ENCODE data around the gene COMMD8.
"Not testable (repeated sequence)": the region's sequence is repeated elsewhere in the genome, so short reads cannot be mapped to it uniquely, and the experiment has no call there.

COMMD8 gene

DNA sequence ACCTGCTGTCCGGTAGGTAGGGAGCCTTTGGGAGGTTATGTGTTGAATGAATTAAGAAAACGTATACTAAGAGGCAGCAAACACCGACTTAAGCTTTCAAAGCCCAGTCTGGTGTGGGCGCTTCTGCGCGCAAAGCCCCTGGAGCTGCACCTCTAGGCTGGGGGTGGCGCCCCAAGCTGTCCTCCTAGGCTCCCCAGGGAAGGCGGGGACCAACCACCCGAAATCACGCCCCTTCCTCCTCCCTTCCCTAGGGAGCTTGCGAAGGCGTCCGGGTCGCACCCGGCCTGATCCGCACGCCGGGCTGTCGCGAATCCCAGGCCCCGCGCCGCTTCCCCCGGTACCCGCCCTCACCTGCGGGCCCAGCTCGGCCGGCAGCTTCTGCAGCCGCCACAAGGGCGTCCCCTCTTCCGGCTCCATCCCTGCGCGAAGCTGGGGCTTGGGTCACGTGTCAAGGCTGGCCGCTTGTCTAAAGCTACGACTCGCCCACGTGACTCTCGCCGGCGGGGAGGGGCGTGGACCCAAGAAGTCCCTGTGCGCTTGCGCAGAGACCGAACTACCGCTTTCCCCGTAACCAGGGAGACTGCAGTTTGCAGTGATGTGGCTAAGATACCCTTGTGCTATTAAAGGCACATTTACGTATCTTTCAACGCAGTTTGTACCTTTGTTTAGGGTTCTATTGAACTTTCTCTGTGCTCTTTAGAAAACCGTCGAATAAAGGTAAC is at the start of gene COMMD8:
Gene COMMD8 (minus strand): TSS at position 468 of the 722 bp plus-strand sequence. CDS start 51 bp downstream, at position 417.
- peak; percentile 92 to 95 for DNase-seq (ENCODE audit: low read depth in 1 of 2, low spot score in 1 of 2)

GRCh38 chr4:47510506-47511143 is 47.1 kb upstream of the COMMD8 start:
- no peak for DNase-seq (ENCODE audit: low read depth in 1 of 2, low spot score in 1 of 2)

DNA sequence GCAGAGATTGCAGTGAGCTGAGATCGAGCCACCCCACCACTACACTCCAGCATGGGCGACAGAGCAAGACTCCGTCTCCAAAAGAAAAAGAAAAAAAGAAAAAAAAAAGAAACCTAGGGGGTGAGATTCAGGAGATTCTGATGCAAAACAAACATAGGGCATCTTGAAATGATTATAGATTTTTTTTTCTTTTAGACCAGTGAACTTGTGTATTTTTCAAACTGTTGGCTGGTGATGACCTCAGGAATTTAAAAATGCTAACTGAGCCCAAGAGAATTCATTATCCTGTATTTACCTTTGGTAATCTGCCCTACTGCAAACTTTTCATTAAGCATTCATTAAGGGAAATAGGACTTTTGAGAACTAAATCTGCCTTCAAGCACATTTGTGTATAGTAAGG is 42.2 kb upstream of the COMMD8 start:
- no peak for DNase-seq (ENCODE audit: low read depth in 1 of 2, low spot score in 1 of 2)

- DNase-seq (ENCODE audit: low read depth in 1 of 2, low spot score in 1 of 2) = no peak
Measured at GRCh38 chr4:47505147-47505546, 41.6 kb upstream of the COMMD8 start.

- no peak for DNase-seq (ENCODE audit: low read depth in 1 of 2, low spot score in 1 of 2)
Measured at GRCh38 chr4:47500776-47501175, 37.3 kb upstream of the COMMD8 start.

DNA sequence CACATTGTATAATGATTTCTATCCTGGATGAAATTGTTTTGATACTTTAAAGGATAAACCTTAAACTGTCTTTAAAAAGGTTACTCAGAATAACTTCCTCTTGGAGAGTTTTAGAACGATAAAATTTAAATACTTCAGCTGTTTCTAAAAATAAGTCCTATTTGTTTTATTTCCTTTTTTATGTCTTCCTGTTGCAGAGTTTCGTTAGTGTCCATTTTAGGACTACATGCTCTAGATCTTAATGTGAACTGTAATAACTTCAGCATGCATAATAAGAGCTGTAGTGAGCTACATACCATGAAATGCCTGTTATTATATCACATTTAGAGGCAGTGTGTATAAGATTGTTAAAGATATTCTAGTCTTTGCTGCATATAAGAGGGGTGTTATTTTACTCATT is 36.2 kb upstream of the COMMD8 start:
- no peak for DNase-seq (ENCODE audit: low read depth in 1 of 2, low spot score in 1 of 2)

DNA sequence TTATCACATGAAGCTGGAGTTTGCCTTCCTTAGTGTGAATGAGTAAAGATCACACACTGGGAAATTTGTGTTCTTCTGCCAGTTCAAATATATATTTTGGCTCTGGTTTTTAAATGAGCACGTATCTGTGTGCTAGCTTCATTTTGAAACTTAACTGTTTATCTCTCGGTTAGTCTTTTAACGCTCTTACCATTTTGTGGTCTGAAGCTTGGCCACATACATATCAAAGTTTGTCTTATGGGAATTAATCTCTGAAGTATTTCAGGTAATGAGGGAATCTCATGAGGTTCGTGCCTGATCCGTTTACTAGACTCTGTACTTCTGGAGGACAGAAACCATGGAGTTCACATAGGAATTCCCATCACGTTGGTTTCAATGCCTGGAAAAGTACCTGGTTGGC is 35.4 kb upstream of the COMMD8 start:
- no peak for DNase-seq (ENCODE audit: low read depth in 1 of 2, low spot score in 1 of 2)

GRCh38 chr4:47494124-47494430 is 30.6 kb upstream of the COMMD8 start:
- no peak for DNase-seq (ENCODE audit: low read depth in 1 of 2, low spot score in 1 of 2)

- no peak for DNase-seq (ENCODE audit: low read depth in 1 of 2, low spot score in 1 of 2)
Measured at GRCh38 chr4:47493238-47494123, 30.0 kb upstream of the COMMD8 start.

- DNase-seq (ENCODE audit: low read depth in 1 of 2, low spot score in 1 of 2) = no peak
Measured at GRCh38 chr4:47490550-47490949, 27.0 kb upstream of the COMMD8 start.

- DNase-seq (ENCODE audit: low read depth in 1 of 2, low spot score in 1 of 2) = no peak
Measured at GRCh38 chr4:47488706-47489105, 25.2 kb upstream of the COMMD8 start.

GRCh38 chr4:47486727-47487126 is 23.2 kb upstream of the COMMD8 start:
- not testable (repeated sequence) for DNase-seq (ENCODE audit: low read depth in 1 of 2, low spot score in 1 of 2)

DNA sequence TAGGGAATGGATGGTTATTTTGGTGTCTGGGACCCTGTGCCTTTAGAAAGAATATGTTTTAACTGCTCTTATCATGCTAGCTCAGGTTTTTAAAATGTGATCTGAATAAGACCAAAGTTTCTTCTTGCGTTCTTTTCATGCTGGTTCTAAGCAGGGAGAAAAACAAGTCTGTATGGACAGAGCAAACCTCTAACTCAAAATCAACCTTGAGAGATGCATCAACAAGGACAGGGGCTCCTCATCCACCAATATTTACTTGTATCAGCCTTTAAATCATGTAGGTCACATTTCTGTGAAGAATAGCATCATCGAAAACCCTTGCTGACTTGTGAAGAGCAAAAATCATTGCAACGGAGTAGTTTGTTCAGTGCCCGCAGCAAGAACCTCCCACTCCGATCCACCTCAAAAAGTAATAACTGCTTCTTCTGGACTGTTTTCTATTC is 22.8 kb upstream of the COMMD8 start:
- DNase-seq (ENCODE audit: low read depth in 1 of 2, low spot score in 1 of 2) = no peak

- no peak for DNase-seq (ENCODE audit: low read depth in 1 of 2, low spot score in 1 of 2)
Measured at GRCh38 chr4:47485768-47486167, 22.3 kb upstream of the COMMD8 start.

DNA sequence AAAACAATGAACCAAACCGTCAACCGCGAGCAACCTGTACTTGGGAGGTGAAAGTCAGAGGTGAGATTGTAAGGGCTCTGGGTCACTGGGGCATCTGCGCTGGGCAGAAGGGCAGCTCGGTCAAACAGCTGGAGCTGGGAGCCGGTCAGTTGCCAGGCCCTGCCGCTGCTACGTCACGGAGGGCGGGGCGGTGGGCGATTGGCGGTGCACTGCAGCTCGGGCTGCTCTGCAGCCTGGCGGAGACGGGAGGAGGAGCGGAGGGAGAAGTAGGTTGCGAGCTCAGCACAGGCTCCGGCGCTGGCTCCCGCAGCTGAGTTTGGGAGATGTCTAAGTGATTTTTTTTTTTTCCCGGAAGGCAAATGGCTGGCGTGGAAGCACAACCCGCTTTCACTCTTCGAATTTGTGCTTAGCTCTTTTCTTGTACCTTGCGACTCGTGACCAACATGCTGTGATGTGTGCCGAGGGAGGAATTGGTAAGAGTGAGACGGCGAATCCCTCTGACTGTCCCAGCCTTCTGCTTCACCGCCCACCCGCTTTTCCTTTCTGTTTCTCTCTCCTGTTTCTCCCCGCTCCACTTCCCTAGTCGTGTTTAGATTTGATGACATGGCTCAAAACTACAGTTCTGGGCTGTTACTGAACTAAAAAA is 21.7 kb upstream of the COMMD8 start, which contains the start of gene ATP10D:
Gene ATP10D (plus strand): TSS at position 229 of the 646 bp plus-strand sequence. CDS start 27,266 bp downstream, outside the sequence.
- peak; percentile 45 to 54 for DNase-seq (ENCODE audit: low read depth in 1 of 2, low spot score in 1 of 2)

- DNase-seq (ENCODE audit: low read depth in 1 of 2, low spot score in 1 of 2) = no peak
Measured at GRCh38 chr4:47484168-47484567, 20.7 kb upstream of the COMMD8 start.

DNA sequence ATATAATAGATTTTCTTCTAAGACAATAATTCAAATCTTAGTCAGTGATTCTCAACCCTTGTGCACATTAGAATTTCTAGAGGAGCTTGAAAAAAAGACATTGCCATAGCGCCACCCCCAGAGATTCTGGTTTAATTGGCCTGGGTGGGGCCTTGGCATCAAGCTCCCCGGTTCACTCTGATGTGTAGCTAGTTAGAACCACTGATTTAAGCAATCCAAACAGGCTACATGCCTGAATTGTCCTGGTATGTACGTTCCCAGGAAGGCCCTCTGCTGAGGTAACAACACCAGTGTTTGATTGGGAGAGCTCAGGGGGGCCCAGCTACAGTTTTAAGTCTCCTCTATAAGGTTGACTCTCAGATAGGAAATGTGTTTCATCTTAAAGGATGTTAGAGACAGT is 20.2 kb upstream of the COMMD8 start:
- no peak for DNase-seq (ENCODE audit: low read depth in 1 of 2, low spot score in 1 of 2)

GRCh38 chr4:47482326-47482725 is 18.8 kb upstream of the COMMD8 start:
- DNase-seq (ENCODE audit: low read depth in 1 of 2, low spot score in 1 of 2) = no peak

DNA sequence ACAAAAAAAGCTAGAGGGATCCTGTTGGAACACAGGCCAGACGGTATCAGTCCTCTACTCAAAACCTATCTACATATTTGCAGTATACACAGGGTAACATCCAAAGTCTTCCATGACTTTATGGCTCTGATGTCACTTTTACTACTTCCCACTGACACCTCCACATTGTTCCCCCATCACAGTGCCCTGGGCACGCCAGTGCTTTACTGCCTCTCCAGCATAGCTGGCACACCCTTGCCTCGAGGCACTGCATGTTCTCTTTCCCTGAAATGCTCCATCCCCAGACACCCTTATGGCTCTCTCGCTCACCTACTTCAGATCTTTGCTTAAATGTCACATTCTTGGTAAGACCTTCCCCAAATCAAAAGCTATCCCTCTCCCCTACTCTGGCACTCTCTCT is 15.3 kb upstream of the COMMD8 start:
- no peak for DNase-seq (ENCODE audit: low read depth in 1 of 2, low spot score in 1 of 2)

DNA sequence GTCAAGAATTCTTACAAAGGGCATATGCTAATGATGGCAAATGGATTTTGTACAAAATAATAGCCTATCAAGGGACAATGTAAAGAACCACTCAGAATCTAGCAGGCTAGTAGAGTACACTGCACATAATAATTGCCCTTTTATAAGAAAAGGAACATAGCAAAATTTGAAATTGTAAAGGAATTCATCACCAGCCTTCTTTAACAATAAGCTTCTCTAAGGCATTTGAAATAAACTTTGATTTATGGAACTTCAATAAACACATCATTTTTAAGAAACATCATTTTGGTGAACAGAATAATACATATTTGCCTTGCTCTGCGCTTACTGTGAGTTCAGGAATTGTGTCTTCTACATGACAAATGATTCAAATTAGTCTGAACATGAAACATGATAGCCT is 11.9 kb upstream of the COMMD8 start:
- DNase-seq (ENCODE audit: low read depth in 1 of 2, low spot score in 1 of 2) = no peak

DNA sequence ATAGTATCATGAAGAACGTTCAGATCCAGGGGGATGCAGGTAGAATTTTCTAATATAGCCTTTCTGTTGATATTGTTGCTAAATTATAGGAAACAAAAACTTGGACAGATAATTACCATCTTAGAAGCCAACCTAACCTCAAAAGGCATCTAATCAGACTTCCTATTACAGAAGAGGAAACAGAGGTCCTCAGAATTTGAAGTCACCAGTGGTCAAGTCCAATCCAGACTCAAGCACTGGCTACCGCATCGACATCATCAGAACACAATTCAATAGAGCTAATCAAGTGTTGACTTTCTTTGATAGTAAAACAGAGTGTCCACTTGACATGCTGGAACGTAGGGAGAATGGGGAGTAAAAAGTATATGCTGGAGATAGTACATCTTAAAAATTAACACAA is 11.3 kb upstream of the COMMD8 start:
- no peak for DNase-seq (ENCODE audit: low read depth in 1 of 2, low spot score in 1 of 2)
